NCI-H1930 (cell line): ENCODE data around the gene ARID3C.

ENCODE experiments used
- DNase-seq, 2 experiments: peaks; one replicate each; lab custom pipeline; 2025; lab: John Stamatoyannopoulos, UW

Gene ARID3C

GRCh38 chr9:34594177-34594576 is 34.7 kb downstream of the ARID3C start:
- DNase-seq = no peak

DNA sequence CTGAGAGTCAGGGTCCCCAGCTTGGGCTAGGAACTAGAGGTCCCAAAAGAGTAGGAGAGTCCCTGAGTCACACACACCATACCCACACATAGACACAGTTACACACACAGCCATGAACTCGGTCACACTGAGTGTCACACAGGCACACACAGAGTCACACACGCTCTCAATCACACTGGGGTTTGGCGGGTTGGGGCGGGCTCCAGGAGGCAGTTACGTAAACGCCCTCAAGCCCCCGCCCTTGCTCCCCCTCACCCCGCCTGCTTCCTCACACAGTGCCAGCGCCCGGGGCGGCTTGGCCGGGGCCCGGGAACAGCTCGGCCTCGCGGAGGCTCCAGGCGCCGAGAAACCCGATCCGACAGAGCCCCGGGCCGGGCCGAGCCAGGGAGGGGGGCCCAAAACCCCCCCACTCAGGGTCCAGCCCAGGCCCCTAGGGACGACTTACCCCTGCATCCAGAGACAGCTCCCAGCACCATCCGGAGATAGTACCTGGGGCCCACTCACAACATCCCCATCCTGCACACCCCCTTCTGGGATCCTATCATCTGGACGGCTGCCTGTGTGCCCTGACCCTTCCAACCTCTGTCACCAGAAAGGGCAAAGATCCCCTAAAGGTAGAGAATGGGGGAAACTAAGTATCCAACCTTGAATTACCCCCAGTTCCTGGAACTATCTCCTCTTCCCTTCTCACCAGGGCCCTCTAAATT is 35.8 kb downstream of the ARID3C start:
- DNase-seq = no peak

- no peak for DNase-seq
These were observed 36.7 kb downstream of the ARID3C start for GRCh38 chr9:34591917-34592866.

DNA sequence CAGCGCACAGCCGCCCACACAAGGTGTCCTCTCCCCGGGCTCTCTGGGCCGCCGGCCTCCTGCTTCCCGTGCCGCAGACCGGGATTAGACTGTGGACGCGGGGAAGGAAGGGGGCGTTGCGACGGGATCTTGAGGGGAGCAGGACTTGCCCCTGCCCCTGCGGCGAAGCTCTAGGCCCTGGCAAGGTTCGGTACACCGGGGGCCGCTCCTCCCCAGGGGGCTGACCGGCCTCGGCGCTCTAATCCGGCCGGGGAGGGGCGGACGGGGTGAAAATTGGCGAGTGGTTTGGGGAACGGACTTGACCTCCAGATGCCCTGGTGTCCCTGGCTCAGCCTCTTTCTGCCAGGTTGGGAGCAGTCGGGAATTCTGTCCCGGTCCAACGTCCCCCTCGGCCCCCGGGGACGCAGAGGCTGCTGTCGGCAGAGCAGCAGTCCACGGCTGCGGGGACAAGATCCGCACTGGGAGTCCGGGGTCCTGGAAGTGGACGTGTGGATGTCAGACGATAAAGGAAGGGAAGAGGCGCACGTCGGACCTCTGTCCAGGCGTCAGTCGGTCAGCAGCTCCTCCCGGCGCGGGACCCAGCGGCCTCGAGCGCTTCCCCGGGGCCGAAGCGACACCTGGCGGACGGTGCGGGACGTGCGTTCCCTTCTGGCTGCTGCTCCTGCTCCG is 37.5 kb downstream of the ARID3C start:
- DNase-seq = peak; percentile 57 to 76

- no peak for DNase-seq
These were observed 38.3 kb downstream of the ARID3C start for GRCh38 chr9:34590381-34591247.

DNA sequence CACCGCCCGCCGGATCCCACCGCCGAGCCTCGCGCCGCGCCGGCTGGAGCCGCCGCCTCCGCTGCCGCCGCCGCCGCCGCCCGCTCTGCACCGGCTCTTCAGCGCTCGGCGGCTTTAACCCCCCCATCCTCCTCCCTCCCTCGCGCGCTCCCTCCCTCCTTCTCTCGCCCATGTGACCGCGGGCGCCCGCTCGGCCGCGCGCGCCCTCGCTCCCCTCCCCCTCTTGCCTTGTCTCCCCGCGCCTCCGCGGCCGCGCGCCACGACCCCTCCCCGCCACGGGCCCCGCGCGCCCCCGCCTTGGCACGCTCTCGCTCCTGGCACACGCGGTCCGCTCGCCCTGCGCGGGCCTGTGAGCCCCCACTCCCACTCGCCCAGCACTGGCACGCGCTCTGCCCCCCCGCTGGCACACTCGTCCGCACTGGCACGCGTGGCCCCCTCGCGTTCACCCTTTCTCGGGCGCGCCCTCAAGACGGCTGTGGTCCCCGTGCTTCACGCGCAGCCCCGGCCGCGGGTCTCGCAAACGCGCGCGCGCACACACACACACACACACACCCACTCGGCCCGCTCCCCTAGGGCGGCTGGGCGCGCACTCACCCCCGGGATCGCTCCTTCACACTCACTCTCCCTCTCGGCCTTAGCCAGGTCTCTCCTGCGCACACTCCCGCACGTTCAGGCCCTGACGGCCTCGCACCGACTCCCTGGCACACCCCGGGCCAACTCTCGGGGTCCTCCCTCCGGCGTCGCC is 39.1 kb downstream of the ARID3C start, which contains the start of gene CNTFR:
Gene CNTFR (minus strand): TSS at position 89 of the 745 bp plus-strand sequence. CDS start 20,743 bp downstream, outside the sequence.
- DNase-seq = peak; percentile 36 to 59

GRCh38 chr9:34588671-34589635 is 39.9 kb downstream of the ARID3C start:
- DNase-seq = no peak

DNA sequence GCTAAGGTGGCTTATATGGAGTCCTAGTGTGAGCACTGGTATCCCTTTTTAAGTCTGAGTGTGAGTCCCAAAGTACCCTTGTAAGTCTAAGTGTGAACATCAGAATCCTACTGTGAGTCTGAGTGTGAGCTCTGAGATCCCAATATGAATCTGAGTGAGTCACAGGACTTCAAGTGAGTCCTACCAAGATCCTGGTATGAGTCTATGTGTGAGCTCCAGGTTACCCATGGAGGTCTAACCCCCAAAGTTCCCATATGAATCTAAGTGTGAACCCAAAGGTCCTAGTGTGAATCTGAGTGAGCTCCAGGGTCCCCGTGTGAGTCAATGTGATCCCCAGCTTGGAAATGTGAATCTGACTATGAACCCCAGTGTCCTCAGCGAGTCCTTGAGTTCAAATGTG is 41.6 kb downstream of the ARID3C start:
- no peak for DNase-seq

DNA sequence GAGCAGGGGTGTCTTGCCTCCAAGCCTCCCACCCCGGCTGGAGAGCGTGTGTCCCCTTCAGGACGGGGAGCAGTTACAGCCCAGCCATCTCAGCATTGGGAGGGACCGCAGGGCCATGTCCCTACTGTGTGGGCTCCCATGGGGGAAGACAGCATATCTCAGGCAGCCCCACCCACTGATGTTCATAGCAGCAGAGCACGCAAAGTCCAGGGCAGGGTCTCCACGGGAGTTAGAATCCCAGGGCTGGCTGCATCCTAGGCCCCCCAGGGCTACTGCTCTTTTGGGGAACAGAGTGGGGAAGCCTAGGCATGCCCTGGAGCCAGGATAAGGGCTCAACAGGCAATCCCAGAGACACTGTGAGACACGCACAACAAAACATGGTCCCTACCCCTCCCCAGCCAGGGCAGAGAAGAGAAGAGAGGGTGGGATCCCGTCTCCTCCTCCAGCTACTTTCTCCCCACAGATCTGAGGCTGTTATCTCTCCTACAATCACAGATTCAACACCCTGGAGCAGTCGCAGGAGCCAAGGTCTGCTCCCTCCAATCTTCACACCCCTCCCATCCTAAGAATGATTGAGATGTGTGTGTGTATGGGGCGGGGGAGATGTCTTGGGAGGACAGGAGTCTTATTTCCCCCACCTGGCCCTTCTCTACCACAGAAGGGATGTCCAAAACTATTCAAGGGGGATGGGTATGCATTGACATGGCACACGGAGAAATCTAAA is 42.8 kb downstream of the ARID3C start:
- no peak for DNase-seq

- DNase-seq = no peak
These were observed 43.9 kb downstream of the ARID3C start for GRCh38 chr9:34584970-34585369.

DNA sequence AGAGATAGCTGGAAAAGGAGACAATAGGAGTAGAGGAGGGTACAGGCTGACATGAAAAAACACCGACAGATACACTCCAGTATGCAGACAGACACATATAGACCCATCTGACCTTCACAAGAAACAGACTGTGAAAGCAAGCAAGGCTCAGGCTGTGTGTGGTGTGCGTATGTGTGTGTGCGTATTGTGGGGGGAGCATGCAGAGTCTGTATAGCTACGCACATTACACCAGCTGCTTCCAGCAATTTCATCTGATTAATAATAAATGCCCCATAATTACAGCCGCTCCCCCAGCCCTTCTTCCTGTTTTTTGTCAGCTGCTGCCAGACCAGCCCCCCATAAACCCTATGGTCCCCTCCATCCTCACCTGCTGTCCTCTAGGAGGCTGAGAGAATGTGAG is 46.1 kb downstream of the ARID3C start:
- no peak for DNase-seq

- no peak for DNase-seq
These were observed 47.5 kb downstream of the ARID3C start for GRCh38 chr9:34581318-34581717.

DNA sequence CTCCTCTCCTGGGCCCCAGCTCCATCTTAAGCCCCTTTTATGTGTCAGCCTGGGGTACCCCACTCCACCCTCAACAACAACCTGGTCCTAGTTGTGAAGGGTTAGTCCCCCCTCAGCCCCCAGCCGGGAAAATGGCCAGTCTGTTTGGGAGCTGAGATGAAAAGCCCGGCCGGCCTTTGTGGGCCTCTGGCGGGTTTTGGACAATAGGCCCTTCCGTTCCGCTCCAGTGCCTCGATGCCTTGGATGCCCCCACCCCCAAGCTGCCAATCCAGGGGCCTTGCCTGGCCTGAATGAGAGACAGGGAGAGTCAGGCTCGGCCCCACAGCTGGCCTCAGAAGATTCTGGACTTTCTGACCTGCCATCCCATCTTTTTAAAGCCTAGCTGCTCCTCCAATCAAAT is 48.5 kb downstream of the ARID3C start:
- DNase-seq = no peak

- no peak for DNase-seq
These were observed 49.1 kb downstream of the ARID3C start for GRCh38 chr9:34579808-34580163.

DNA sequence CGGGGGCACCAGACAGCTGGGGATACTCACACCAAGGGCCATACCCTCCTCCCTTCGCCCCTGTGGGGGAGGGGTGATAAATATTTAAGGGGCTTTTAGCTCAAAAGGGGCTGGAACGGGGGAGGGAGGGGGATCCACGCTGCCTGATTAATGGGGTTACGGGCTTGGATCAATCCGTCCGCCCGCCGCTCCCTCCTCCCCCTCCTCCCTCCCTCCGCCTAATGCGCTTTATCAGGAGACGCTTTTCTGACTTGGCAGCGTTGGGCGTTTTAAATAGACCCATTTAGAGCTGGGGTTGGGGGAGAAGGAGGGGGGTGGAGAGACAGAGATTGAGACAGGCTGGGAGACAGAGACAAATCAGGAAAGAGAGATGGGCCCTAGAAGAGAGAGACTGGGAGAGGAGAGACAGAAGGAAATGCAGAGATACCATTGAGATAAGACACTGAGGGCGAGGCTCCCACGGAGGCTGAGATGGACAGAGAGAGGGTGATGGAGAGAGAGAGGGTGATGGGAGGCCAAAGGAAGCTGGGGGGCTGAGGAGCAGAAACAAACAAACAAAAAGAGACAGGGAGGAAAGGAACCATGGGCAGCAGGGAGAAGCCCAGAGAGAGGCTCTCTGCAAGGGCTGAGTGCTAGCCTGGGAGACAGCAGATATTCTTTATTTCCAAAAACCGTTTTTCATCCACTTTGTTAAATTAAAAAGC is 49.6 kb downstream of the ARID3C start:
- DNase-seq = no peak

GRCh38 chr9:34578241-34579103 is 50.4 kb downstream of the ARID3C start:
- DNase-seq = no peak
